ENCODE measurements around the gene CEP41. TPM values are rescaled to one million over a fixed set of nuclear protein-coding genes. Genes with fewer than 3 reads are reported as not detected.

Gene CEP41
- total and polyA plus RNA-seq, 8 donors = 12.4 to 34.2 (median 28.6) TPM

DNA sequence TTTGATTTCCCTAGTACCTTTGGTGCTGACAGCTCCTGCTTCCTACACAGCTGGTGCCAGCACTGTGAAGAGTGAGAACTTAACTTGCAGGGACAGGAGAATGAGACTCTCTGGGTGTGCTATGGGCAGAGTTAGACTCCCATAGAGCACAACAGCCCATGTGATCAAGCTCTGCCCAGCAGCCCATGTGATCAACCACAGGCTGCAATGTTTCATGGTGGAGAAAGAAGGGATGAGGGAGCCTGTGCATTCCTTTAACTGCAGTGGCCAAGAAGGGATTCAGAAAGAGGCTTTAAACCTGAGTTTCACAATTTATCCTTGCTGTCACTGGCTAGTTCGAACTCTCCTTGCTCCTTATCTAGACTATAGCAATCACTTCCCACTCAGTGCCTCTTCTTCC is 41.1 kb upstream of the CEP41 start:
- ATAC-seq (no peak), DNase-seq (no peak)
- no peak overlapping the region for H3K27ac ChIP-seq
- no peak overlapping the region for H3K4me3 ChIP-seq
- peaks cover 6 to 13% of the 10 kb centered on the region in 2 donors for H3K4me1 ChIP-seq
- peaks cover 0 to 11% of the 10 kb centered on the region in 2 donors for H3K27me3 ChIP-seq
- intact Hi-C loops (cut with DNase I) = no loop called here
- no peaks in the 10 kb centered on the region for H3K36me3 ChIP-seq
- peaks cover 0 to 7% of the 10 kb centered on the region in 2 donors for H3K9me3 ChIP-seq
- TF ChIP-seq, protein P1, sequence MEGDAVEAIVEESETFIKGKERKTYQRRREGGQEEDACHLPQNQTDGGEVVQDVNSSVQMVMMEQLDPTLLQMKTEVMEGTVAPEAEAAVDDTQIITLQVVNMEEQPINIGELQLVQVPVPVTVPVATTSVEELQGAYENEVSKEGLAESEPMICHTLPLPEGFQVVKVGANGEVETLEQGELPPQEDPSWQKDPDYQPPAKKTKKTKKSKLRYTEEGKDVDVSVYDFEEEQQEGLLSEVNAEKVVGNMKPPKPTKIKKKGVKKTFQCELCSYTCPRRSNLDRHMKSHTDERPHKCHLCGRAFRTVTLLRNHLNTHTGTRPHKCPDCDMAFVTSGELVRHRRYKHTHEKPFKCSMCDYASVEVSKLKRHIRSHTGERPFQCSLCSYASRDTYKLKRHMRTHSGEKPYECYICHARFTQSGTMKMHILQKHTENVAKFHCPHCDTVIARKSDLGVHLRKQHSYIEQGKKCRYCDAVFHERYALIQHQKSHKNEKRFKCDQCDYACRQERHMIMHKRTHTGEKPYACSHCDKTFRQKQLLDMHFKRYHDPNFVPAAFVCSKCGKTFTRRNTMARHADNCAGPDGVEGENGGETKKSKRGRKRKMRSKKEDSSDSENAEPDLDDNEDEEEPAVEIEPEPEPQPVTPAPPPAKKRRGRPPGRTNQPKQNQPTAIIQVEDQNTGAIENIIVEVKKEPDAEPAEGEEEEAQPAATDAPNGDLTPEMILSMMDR (IDR thresholded peaks at IDR 0.05) = no peak

DNA sequence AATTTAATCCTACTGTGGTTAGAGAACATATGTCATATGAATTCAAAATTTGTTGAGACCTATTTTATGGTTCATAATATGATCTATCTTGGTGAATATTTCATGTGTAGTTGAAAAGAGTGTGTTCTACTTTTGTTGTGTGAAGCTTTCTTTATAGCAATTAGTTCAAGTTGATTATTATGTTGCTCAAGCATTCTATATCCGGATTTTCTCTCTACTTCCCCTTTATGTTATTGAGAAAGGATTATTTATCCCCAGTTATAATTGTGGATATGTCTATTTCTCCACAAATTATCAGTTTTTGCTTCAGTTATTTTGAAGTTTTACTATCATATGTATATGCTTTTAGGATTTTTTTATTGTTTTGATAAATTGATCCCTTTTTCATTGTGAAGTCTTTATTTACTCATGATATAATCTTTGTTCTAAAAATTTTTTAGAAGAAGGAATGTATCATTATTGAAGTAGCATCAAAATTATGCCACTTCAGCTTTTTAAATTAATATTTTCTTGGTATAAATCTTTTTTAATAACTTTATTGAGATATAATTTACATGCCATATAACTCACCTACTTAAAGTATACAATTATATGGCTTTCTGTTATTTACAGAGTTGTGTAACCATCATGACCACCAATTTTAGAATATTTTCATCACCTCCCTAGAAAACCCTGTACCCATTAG is 39.0 kb upstream of the CEP41 start:
- intact Hi-C loops (cut with DNase I) = no loop called here
- ATAC-seq = no peak
- H3K4me1 ChIP-seq = no peaks in the 10 kb centered on the region
- no peak overlapping the region for H3K27ac ChIP-seq
- DNase-seq = no peak
- H3K9me3 ChIP-seq = peaks cover 0 to 7% of the 10 kb centered on the region in 2 donors
- H3K27me3 ChIP-seq = no peaks in the 10 kb centered on the region
- no peaks in the 10 kb centered on the region for H3K36me3 ChIP-seq
- H3K4me3 ChIP-seq = no peak overlapping the region
- TF ChIP-seq, protein P1 (IDR thresholded peaks at IDR 0.05) = no peak

DNA sequence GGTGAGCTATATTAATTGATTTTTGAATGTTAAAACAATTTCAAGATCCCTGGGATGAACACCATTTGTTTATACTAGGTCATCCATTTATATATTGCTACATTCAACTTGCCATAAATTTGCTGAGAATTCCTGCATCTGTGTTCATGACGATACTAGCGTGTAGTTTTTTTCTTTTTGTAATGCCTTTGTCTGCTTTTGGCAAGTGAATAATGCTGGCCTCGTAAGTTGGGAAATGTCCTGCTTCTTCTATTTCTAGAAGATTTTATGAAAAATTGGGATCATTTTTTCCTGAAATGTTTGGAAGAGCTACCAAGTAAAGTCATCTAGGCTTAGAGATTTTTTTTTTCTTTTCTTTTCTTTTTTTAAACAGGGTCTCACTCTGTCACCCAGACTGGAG is 38.2 kb upstream of the CEP41 start:
- Histone ChIP-seq H3K27me3 (no peaks in the 10 kb centered on the region), H3K4me1 (no peaks in the 10 kb centered on the region), H3K4me3 (no peak overlapping the region), H3K9me3 (peaks cover 0 to 7% of the 10 kb centered on the region in 2 donors), H3K36me3 (no peaks in the 10 kb centered on the region), H3K27ac (no peak overlapping the region)
- no peak for DNase-seq
- TF ChIP-seq, protein P1 (IDR thresholded peaks at IDR 0.05) = no peak
- ATAC-seq = no peak
- intact Hi-C loops (cut with DNase I) = no loop called here

DNA sequence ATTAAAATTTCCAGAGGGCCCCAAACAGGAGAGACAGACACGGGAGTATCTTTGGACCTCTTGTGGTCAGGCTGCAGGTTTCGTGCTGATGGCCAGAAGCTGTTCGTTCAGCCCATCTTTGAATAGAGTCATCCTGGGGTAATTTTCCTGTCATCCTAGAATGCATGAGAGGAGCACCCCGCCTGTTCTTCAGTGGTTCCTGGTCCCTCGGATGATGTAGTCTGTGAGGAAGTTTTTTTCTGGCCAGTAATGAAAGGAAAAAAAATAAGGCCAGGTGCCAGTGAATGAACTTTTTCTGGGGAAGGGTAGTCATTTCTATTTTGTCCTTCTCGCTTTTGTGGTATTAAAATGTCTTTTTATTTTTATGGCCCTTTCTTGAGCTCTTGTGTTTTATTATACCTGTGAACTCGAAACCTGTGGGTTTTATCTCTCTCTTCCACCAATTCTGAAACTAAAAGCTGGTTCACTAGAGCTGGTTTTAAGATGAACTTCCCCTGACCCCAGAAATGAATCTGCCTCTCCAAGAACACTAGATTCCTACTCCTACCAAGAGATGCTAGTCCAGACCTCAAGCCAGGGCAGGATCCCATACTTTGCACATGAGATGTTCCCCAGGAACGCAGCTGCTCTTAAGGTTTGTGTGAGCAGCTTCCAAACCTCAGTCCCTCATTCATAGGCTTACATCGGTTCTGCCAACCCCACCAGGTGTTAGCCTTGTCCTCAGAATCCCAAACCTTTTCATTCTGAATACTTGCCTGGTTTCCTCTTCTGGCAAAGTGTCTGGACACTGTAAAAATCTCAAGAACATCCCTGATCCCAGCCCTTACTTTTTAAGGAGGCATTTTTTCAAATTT is 35.7 kb upstream of the CEP41 start:
- no peak overlapping the region for H3K27ac ChIP-seq
- TF ChIP-seq, protein P1 (IDR thresholded peaks at IDR 0.05) = no peak
- ATAC-seq = no peak

DNA sequence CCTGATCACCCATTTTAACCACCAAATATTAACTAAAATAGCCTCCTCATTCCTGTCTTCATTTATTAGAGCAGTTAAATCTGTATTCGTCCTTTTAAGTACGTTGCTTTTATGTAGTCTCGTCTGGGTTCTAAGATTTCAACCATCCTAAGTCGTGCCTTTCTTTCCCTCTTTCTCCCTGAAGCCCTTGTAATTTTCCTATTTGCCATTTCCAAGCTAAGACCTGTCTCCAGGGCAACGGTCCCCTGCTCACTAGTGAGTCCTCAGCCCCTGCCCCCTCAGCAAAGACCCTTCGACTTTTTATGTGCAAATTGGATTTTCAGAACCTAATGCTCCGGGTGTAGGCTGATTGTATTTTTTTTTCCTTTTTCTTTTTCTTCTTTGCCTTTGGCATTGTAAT is 35.0 kb upstream of the CEP41 start:
- H3K27me3 ChIP-seq = no peaks in the 10 kb centered on the region
- ATAC-seq (no peak), DNase-seq (no peak)
- no peaks in the 10 kb centered on the region for H3K4me1 ChIP-seq
- intact Hi-C loops (cut with DNase I) = no loop called here
- TF ChIP-seq, protein P1 (IDR thresholded peaks at IDR 0.05) = no peak
- peaks cover 0 to 7% of the 10 kb centered on the region in 2 donors for H3K9me3 ChIP-seq
- H3K4me3 ChIP-seq = no peak overlapping the region
- H3K36me3 ChIP-seq = no peaks in the 10 kb centered on the region
- no peak overlapping the region for H3K27ac ChIP-seq

More for the DNA sequence above, 35.7 kb upstream of the CEP41 start:
- H3K4me1 ChIP-seq = no peaks in the 10 kb centered on the region
- no peak overlapping the region for H3K4me3 ChIP-seq
- intact Hi-C loops (cut with DNase I) = no loop called here
- no peaks in the 10 kb centered on the region for H3K27me3 ChIP-seq
- no peaks in the 10 kb centered on the region for H3K36me3 ChIP-seq
- H3K9me3 ChIP-seq = peaks cover 0 to 7% of the 10 kb centered on the region in 2 donors
- no peak for DNase-seq

Data from left lung (tissue), 10 donors.